ENCODE results near the gene SLC9C1.

- TF ChIP-seq EZH2 (IDR thresholded peaks at IDR 0.05): no peak
- no peak for TF ChIP-seq JUND (IDR thresholded peaks at IDR 0.05)
- no peak for TF ChIP-seq CTCF (IDR thresholded peaks at IDR 0.05 in 2 of 3, conservative IDR thresholded peaks at IDR 0.05 in 1 of 3; ENCODE audit: borderline replicate concordance in 1 of 3, insufficient read depth in 1 of 3, low read depth in 2 of 3, low read length in 2 of 3)
- TF ChIP-seq POLR2AphosphoS5 (IDR thresholded peaks at IDR 0.05; ENCODE audit: low read depth, low read length): no peak
- no peak for TF ChIP-seq POLR2A (IDR thresholded peaks at IDR 0.05; ENCODE audit: borderline replicate concordance, extremely low read depth, insufficient read depth, insufficient read length)
- TF ChIP-seq MAX (IDR thresholded peaks at IDR 0.05): no peak
- TF ChIP-seq CEBPB (IDR thresholded peaks at IDR 0.05; ENCODE audit: low read depth): no peak
- no peak for TF ChIP-seq ELF1 (IDR thresholded peaks at IDR 0.05; ENCODE audit: borderline replicate concordance, low read depth)
- TF ChIP-seq RAD21 (IDR thresholded peaks at IDR 0.05; ENCODE audit: low read depth): no peak
- TF ChIP-seq REST (IDR thresholded peaks at IDR 0.05; ENCODE audit: low read depth): no peak
- TF ChIP-seq EZH2phosphoT487 (IDR thresholded peaks at IDR 0.05; ENCODE audit: borderline replicate concordance): no peak
- no peak for TF ChIP-seq ZBTB33 (IDR thresholded peaks at IDR 0.05; ENCODE audit: extremely low read depth, insufficient replicate concordance, low read length)
- TF ChIP-seq YY1 (IDR thresholded peaks at IDR 0.05; ENCODE audit: extremely low read depth, insufficient replicate concordance, low read depth, low read length): no peak
Measured at GRCh38 chr3:112334691-112335433, 40.8 kb upstream of the SLC9C1 start.

All from HCT116 (cell line).